ENCODE results near the gene DFFB.
A peak's percentile ranks its signal among the peaks of the same experiment; 100 is the strongest.

The DFFB gene

GRCh38 chr1:3906672-3907020, 49.4 kb downstream of the DFFB start:
- peaks cover 17 to 22% of the 10 kb centered on the region in 2 donors for H3K4me1 Mint-ChIP-seq (ENCODE audit: low read depth in 2 of 2)
- H3K27me3 Mint-ChIP-seq, result peaks cover 0 to 22% of the 10 kb centered on the region in 2 donors
- H3K27ac Mint-ChIP-seq, result no peak overlapping the region
- H3K9me3 Mint-ChIP-seq, result no peaks in the 10 kb centered on the region
- ATAC-seq (replicated peaks), result no peak
- peaks cover 2% of the 10 kb centered on the region for H3K36me3 Mint-ChIP-seq (ENCODE audit: insufficient read depth)
- no peak overlapping the region for H3K4me3 Mint-ChIP-seq
- DNase-seq, result no peak

- Mint-ChIP-seq H3K27me3 (peaks cover 0 to 26% of the 10 kb centered on the region in 2 donors), H3K4me1 (ENCODE audit: low read depth in 2 of 2) (peaks cover 18 to 22% of the 10 kb centered on the region in 2 donors), H3K36me3 (ENCODE audit: insufficient read depth) (peaks cover 2% of the 10 kb centered on the region), H3K9me3 (no peaks in the 10 kb centered on the region), H3K4me3 (no peak overlapping the region), H3K27ac (no peak overlapping the region)
- ATAC-seq (replicated peaks), result no peak
- DNase-seq, result no peak
Observed at GRCh38 chr1:3907031-3907534, 49.8 kb downstream of the DFFB start.

- Mint-ChIP-seq H3K36me3 (ENCODE audit: insufficient read depth) (peaks cover 2% of the 10 kb centered on the region), H3K4me3 (no peak overlapping the region), H3K4me1 (ENCODE audit: low read depth in 2 of 2) (peaks cover 15 to 17% of the 10 kb centered on the region in 2 donors), H3K27me3 (peaks cover 0 to 26% of the 10 kb centered on the region in 2 donors), H3K27ac (no peak overlapping the region), H3K9me3 (no peaks in the 10 kb centered on the region)
- DNase-seq (no peak), ATAC-seq (replicated peaks) (no peak)
Observed at GRCh38 chr1:3907621-3908165, 50.4 kb downstream of the DFFB start.

- ATAC-seq (replicated peaks) (no peak), DNase-seq (no peak)
- H3K36me3 Mint-ChIP-seq (ENCODE audit: insufficient read depth), result peaks cover 2% of the 10 kb centered on the region
- H3K4me1 Mint-ChIP-seq (ENCODE audit: low read depth in 2 of 2), result peaks cover 5 to 7% of the 10 kb centered on the region in 2 donors
- no peak overlapping the region for H3K27ac Mint-ChIP-seq
- H3K9me3 Mint-ChIP-seq, result no peaks in the 10 kb centered on the region
- no peak overlapping the region for H3K4me3 Mint-ChIP-seq
- peaks cover 0 to 26% of the 10 kb centered on the region in 2 donors for H3K27me3 Mint-ChIP-seq
Observed at GRCh38 chr1:3908886-3909517, 51.7 kb downstream of the DFFB start.

GRCh38 chr1:3909615-3910014, 52.3 kb downstream of the DFFB start:
- DNase-seq (no peak), ATAC-seq (replicated peaks) (no peak)
- Mint-ChIP-seq H3K36me3 (ENCODE audit: insufficient read depth) (peaks cover 2% of the 10 kb centered on the region), H3K27me3 (peaks cover 0 to 26% of the 10 kb centered on the region in 2 donors), H3K9me3 (no peaks in the 10 kb centered on the region), H3K27ac (no peak overlapping the region), H3K4me3 (no peak overlapping the region), H3K4me1 (ENCODE audit: low read depth in 2 of 2) (peaks cover 5 to 7% of the 10 kb centered on the region in 2 donors)

- H3K27me3 Mint-ChIP-seq, result peaks cover 0 to 26% of the 10 kb centered on the region in 2 donors
- no peaks in the 10 kb centered on the region for H3K9me3 Mint-ChIP-seq
- peaks cover 2% of the 10 kb centered on the region for H3K36me3 Mint-ChIP-seq (ENCODE audit: insufficient read depth)
- H3K4me3 Mint-ChIP-seq, result no peak overlapping the region
- DNase-seq (no peak), ATAC-seq (replicated peaks) (no peak)
- peaks cover 5 to 7% of the 10 kb centered on the region in 2 donors for H3K4me1 Mint-ChIP-seq (ENCODE audit: low read depth in 2 of 2)
- H3K27ac Mint-ChIP-seq, result no peak overlapping the region
Observed at GRCh38 chr1:3910049-3910731, 52.9 kb downstream of the DFFB start.

GRCh38 chr1:3910857-3911845, 53.9 kb downstream of the DFFB start:
- H3K27me3 Mint-ChIP-seq, result peaks cover 3 to 31% of the 10 kb centered on the region in 2 donors
- peak overlapping the region; percentile 43 to 51 for H3K4me3 Mint-ChIP-seq
- no peaks in the 10 kb centered on the region for H3K9me3 Mint-ChIP-seq
- peak; percentile 64 to 69 (median 68) for DNase-seq
- peaks cover 2% of the 10 kb centered on the region for H3K36me3 Mint-ChIP-seq (ENCODE audit: insufficient read depth)
- H3K27ac Mint-ChIP-seq, result peak overlapping the region in 1 of 2 donors; percentile 57
- H3K4me1 Mint-ChIP-seq (ENCODE audit: low read depth in 2 of 2), result peaks cover 5 to 7% of the 10 kb centered on the region in 2 donors
- ATAC-seq (replicated peaks), result peak; percentile 92

- H3K27ac Mint-ChIP-seq, result no peak overlapping the region
- DNase-seq (no peak), ATAC-seq (replicated peaks) (no peak)
- peaks cover 5 to 7% of the 10 kb centered on the region in 2 donors for H3K4me1 Mint-ChIP-seq (ENCODE audit: low read depth in 2 of 2)
- H3K4me3 Mint-ChIP-seq, result no peak overlapping the region
- no peaks in the 10 kb centered on the region for H3K9me3 Mint-ChIP-seq
- H3K36me3 Mint-ChIP-seq (ENCODE audit: insufficient read depth), result peaks cover 2% of the 10 kb centered on the region
- H3K27me3 Mint-ChIP-seq, result peaks cover 10 to 40% of the 10 kb centered on the region in 2 donors
Observed at GRCh38 chr1:3911981-3912808, 54.9 kb downstream of the DFFB start.

- H3K4me1 Mint-ChIP-seq (ENCODE audit: low read depth in 2 of 2), result peaks cover 5 to 7% of the 10 kb centered on the region in 2 donors
- no peaks in the 10 kb centered on the region for H3K9me3 Mint-ChIP-seq
- H3K36me3 Mint-ChIP-seq (ENCODE audit: insufficient read depth), result peaks cover 2% of the 10 kb centered on the region
- DNase-seq (no peak), ATAC-seq (replicated peaks) (no peak)
- H3K27me3 Mint-ChIP-seq, result peaks cover 10 to 44% of the 10 kb centered on the region in 2 donors
- H3K4me3 Mint-ChIP-seq, result no peak overlapping the region
- no peak overlapping the region for H3K27ac Mint-ChIP-seq
Observed at GRCh38 chr1:3912809-3913685, 55.8 kb downstream of the DFFB start.

GRCh38 chr1:3914331-3914851, 57.1 kb downstream of the DFFB start:
- H3K9me3 Mint-ChIP-seq, result no peaks in the 10 kb centered on the region
- H3K4me3 Mint-ChIP-seq, result no peak overlapping the region
- H3K27me3 Mint-ChIP-seq, result peaks cover 22 to 58% of the 10 kb centered on the region in 2 donors
- ATAC-seq (replicated peaks) (no peak), DNase-seq (no peak)
- no peaks in the 10 kb centered on the region for H3K36me3 Mint-ChIP-seq (ENCODE audit: insufficient read depth)
- H3K27ac Mint-ChIP-seq, result no peak overlapping the region
- H3K4me1 Mint-ChIP-seq (ENCODE audit: low read depth in 2 of 2), result peaks cover 5 to 7% of the 10 kb centered on the region in 2 donors

- Mint-ChIP-seq H3K27ac (no peak overlapping the region), H3K4me3 (no peak overlapping the region), H3K36me3 (ENCODE audit: insufficient read depth) (no peaks in the 10 kb centered on the region), H3K4me1 (ENCODE audit: low read depth in 2 of 2) (peaks cover 5 to 7% of the 10 kb centered on the region in 2 donors), H3K9me3 (no peaks in the 10 kb centered on the region), H3K27me3 (peaks cover 22 to 54% of the 10 kb centered on the region in 2 donors)
- ATAC-seq (replicated peaks) (no peak), DNase-seq (no peak)
Observed at GRCh38 chr1:3914911-3915310, 57.6 kb downstream of the DFFB start.

All from effector memory CD8-positive, alpha-beta T cell (primary cell).